Adrenal gland (tissue), 12 donors: ENCODE measurements around the gene LRRN2. TPM values are rescaled to one million over a fixed set of nuclear protein-coding genes. Genes with fewer than 3 reads are reported as not detected.
"Not testable (repeated sequence)": the region's sequence is repeated elsewhere in the genome, so short reads cannot be mapped to it uniquely, and the experiment has no call there.

Experiments used
- DNase-seq, 7 donors: peaks; one replicate each; pipeline ENCODE4 v3.0.0-alpha.2; 2019 to 2020
- H3K27ac ChIP-seq, 5 donors: fragments of 200-600 bp; sonication (generic) in 4 of 5; 1 replicate in 3 of 5; 2 replicates in 2 of 5; pipeline versions ENCODE4 v1.5.1 to v1.8.0; 2016 to 2020; ENCODE audit warnings: mild to moderate bottlenecking in 1 of 5
- H3K27me3 ChIP-seq: fragments of 200-600 bp; 2 replicates; pipeline ENCODE4 v1.8.0; 2021
- H3K36me3 ChIP-seq, 2 donors: fragments of 200-600 bp; replicated peaks in 1 of 2; 1 replicate in 1 of 2; 2 replicates in 1 of 2; pipeline versions ENCODE4 v1.5.1 to v1.8.0; 2018 to 2022
- H3K4me1 ChIP-seq, 2 donors: fragments of 200-600 bp; replicated peaks in 1 of 2; 1 replicate in 1 of 2; 2 replicates in 1 of 2; pipeline versions ENCODE4 v1.5.1 to v1.8.0; 2018 to 2021
- H3K4me3 ChIP-seq, 4 donors: fragments of 200-600 bp; sonication (generic) in 3 of 4; one replicate each; pipeline ENCODE4 v1.5.1; 2016 to 2018
- H3K9me3 ChIP-seq, 3 donors: fragments of 200-600 bp; sonication (generic) in 1 of 3; replicated peaks in 1 of 3; 1 replicate in 2 of 3; 2 replicates in 1 of 3; pipeline versions ENCODE4 v1.5.1 to v1.8.0; 2016 to 2021
- POLR2A ChIP-seq, 2 donors: fragments of 450-650 bp; IDR thresholded peaks; one replicate each; pipeline ENCODE4 v1.6.1; 2017; ENCODE audit warnings: antibody characterized with exemption in 2 of 2, mild to moderate bottlenecking in 2 of 2, moderate library complexity in 1 of 2
- WGBS, 4 donors: extraction: QIAGEN DNeasy Blood & Tissue Kit in 2 of 4; methylation state at CpG; one replicate each; pipeline versions ENCODE4 v1.1.5 to v1.1.7; 2013 to 2017; 5-methylcytosine and 5-hydroxymethylcytosine counted together
- intact Hi-C, 2 donors: fragments of 100-400 bp; cut with DNase I; formaldehyde crosslinking; loops; one replicate each; pipeline versions ENCODE4 v1.14.1 to v1.15.0; 2022 to 2023
- polyA plus RNA-seq, 3 donors: library from polyadenylated mRNA; stranded (reverse); fragments of 200-250 nt in 2 of 3; fragments of 350-450 nt in 1 of 3; fragmentation: Illumina TruSeq in 1 of 3; extraction: RNeasy Lipid Tissue Mini Kit (QIAGEN cat#74804) in 1 of 3; gene quantifications; one replicate each; pipeline ENCODE4 v1.2.3, GENCODE V29; 2013 to 2014
- total RNA-seq, 9 donors: library from RNA; depleted of rRNA in 4 of 9; stranded (reverse); fragments of >200 nt in 4 of 9; fragments of 120-200 nt in 1 of 9; fragmentation: NEBNext Ultra II Directional in 1 of 9; extraction: Animal tissue kit (Norgen Biotek cat#: 25700) in 1 of 9; gene quantifications; one replicate each; pipeline versions ENCODE4 v1.1.0 to v1.2.4, GENCODE V29; 2013 to 2023
- TF ChIP-seq, protein P1 (sequence below), 6 experiments: fragments of 450-650 bp in 4 of 6; fragments of 200-600 bp in 2 of 6; sonication (generic) in 1 of 6; IDR thresholded peaks; 1 replicate in 5 of 6; 2 replicates in 1 of 6; pipeline versions ENCODE4 v1.5.1 to v1.8.0; 2016 to 2021; ENCODE audit warnings: antibody characterized with exemption in 6 of 6, mild to moderate bottlenecking in 2 of 6, moderate library complexity in 1 of 6
- donor health status: healthy with polysubstance abuse.
- donor health status: Bipolar disorder and iron deficiency.
- donor health status: DM: yes; HTN: yes; CAD: no.
- donor health status: DM: no; HTN: no; CAD: no.
- donor health status: DM: no; HTN: no; CAD: no.
- donor health status: DM: yes; HTN: yes; CAD: no.

Gene LRRN2
- total and polyA plus RNA-seq, 12 donors, result 1.1 to 8.7 (median 3.2) TPM

DNA sequence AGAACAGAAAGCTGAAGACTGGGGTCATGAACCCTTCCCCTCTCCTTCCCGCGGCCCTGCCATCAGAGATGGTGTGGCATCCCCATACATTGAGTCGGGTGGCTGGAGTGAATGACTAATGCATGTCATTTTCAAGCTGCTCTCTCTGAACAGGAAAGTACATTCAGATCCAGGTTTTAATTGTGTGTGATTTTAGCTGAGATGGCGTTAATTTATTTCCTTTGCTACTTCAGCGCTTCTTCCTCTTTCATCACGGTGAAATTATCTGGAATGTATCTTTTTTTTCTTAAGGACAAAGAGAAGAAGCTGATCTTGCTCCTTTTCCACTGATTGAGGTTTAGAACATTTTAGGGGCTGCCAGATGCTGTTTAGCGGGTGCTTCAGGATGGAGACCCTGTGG lies 8.6 kb upstream of the LRRN2 start:
- no peak for DNase-seq
- no peak overlapping the region for H3K27ac ChIP-seq
- H3K4me1 ChIP-seq, result no peaks in the 10 kb centered on the region
- H3K36me3 ChIP-seq, result no peaks in the 10 kb centered on the region
- no peaks in the 10 kb centered on the region for H3K27me3 ChIP-seq
- H3K9me3 ChIP-seq, result no peaks in the 10 kb centered on the region
- 71 to 83% (median 78%) methylated on average over 7 of the region's 7 CpGs for WGBS, 4 donors
- TF ChIP-seq POLR2A (IDR thresholded peaks at IDR 0.05), result no peak
- TF ChIP-seq, protein P1, sequence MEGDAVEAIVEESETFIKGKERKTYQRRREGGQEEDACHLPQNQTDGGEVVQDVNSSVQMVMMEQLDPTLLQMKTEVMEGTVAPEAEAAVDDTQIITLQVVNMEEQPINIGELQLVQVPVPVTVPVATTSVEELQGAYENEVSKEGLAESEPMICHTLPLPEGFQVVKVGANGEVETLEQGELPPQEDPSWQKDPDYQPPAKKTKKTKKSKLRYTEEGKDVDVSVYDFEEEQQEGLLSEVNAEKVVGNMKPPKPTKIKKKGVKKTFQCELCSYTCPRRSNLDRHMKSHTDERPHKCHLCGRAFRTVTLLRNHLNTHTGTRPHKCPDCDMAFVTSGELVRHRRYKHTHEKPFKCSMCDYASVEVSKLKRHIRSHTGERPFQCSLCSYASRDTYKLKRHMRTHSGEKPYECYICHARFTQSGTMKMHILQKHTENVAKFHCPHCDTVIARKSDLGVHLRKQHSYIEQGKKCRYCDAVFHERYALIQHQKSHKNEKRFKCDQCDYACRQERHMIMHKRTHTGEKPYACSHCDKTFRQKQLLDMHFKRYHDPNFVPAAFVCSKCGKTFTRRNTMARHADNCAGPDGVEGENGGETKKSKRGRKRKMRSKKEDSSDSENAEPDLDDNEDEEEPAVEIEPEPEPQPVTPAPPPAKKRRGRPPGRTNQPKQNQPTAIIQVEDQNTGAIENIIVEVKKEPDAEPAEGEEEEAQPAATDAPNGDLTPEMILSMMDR (IDR thresholded peaks at IDR 0.05), result no peak
- intact Hi-C loops, result no loop called here
- no peak overlapping the region for H3K4me3 ChIP-seq

DNA sequence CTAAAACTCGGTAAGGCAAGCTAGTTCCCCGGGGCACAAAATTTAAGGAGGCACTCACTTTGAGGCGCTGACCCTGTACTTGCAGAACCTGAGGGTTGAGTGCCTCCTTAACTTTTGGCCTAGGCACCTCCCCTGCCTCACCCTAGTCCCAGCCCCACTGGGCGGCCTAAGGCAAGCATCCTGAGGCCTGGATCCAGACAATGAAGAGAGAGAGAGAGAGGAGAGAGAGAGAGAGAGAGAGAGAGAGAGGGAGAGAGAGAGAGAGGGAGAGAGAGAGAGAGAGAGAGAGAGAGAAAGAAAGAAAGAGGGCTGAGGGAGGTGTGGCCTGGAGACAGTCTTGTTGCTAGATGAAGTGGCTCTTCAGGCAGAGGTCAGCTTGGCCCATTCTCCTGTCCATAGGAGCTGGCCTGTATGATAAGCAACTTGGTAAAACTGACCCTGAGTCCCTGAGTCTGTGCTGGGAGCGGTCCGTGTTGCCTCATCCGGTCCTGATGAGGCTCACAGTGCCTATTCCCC lies 7.4 kb upstream of the LRRN2 start:
- Histone ChIP-seq H3K27ac (no peak overlapping the region), H3K4me1 (no peaks in the 10 kb centered on the region), H3K9me3 (no peaks in the 10 kb centered on the region), H3K27me3 (no peaks in the 10 kb centered on the region), H3K36me3 (no peaks in the 10 kb centered on the region), H3K4me3 (no peak overlapping the region)
- no peak for DNase-seq
- no peak for TF ChIP-seq POLR2A (IDR thresholded peaks at IDR 0.05)
- TF ChIP-seq, protein P1 (IDR thresholded peaks at IDR 0.05), result peak in 2 of 6 experiments; percentile 19 to 39
- intact Hi-C loops, result no loop called here
- 69 to 86% (median 79%) methylated on average over 7 of the region's 7 CpGs for WGBS, 4 donors

DNA sequence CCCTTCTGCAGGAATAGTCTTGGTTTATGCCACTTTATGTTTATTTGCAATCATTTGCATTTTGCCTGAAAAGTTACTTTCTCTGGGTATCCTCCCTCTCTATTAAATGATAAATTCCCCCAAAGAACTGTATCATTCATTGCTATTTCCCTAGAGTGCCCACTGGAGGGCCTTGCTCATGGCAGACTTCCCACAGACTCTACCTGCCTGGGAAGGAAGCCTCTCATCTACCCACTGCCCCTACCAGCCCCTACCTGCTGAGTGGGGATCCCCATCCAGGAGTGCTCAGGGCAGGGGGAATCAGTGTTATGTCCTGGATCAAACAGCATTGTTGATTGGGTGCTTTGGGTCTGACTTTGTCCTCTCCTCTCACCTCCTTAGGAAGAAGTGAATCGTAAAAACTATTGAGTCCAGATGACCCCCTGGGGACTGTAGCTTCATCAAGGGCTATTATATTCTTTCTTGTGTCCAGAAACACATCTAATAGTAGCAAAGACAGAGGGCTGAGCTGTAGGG lies 6.8 kb upstream of the LRRN2 start:
- Histone ChIP-seq H3K9me3 (no peaks in the 10 kb centered on the region), H3K4me3 (no peak overlapping the region), H3K4me1 (no peaks in the 10 kb centered on the region), H3K36me3 (no peaks in the 10 kb centered on the region), H3K27me3 (no peaks in the 10 kb centered on the region), H3K27ac (no peak overlapping the region)
- no peak for DNase-seq
- WGBS, 4 donors, result 75 to 100% (median 92%) methylated on average over 1 of the region's 1 CpG
- TF ChIP-seq POLR2A (IDR thresholded peaks at IDR 0.05), result no peak
- TF ChIP-seq, protein P1 (IDR thresholded peaks at IDR 0.05), result no peak
- intact Hi-C loops, result no loop called here

DNA sequence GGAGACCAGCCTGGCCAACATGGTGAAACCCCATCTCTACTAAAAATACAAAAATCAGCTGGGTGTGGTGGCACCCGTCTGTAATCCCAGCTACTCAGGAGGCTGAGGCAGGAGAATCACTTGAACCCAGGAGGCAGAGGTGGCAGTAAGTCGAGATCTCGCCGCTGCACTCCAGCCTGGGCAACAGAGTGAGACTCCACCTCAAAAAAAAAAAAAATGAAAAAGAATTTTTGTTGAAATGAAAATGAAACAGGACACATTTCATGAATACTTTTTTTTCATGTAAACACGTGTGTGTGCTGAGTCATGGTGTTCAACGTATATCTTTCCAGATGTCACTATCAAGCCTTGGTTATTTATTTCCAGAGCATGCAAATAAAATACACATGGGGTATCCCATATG lies 5.8 kb upstream of the LRRN2 start:
- H3K27me3 ChIP-seq, H3K4me1 ChIP-seq, DNase-seq, H3K9me3 ChIP-seq, intact Hi-C loops, H3K4me3 ChIP-seq, H3K36me3 ChIP-seq, H3K27ac ChIP-seq: not testable (repeated sequence)
- 73 to 86% (median 80%) methylated on average over 6 of the region's 6 CpGs for WGBS, 4 donors

DNA sequence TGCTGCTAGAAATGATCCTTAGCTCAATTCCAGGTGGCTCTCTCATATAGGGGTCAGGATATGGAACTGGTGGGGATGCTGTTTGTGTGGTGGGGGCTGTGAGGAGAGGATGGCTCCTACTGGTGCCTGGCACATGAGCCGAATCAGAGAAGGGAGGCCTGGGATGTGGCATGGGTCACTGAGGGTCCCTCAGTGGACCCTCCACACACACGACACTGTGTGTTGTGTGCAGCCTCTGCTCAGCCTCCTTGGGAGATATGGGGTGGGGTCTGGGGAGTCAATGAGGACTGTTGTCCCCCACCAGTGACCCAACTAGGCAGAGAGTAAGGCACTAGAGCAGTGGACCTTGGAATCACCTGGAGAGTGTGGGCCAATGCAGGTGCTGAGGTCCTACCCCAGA lies 3.2 kb upstream of the LRRN2 start:
- Histone ChIP-seq H3K4me1 (peaks cover 0 to 6% of the 10 kb centered on the region in 2 donors), H3K27me3 (peaks cover 12% of the 10 kb centered on the region), H3K27ac (no peak overlapping the region), H3K36me3 (no peaks in the 10 kb centered on the region), H3K9me3 (no peaks in the 10 kb centered on the region), H3K4me3 (no peak overlapping the region)
- intact Hi-C loops, result no loop called here
- WGBS, 4 donors, result 68 to 89% (median 82%) methylated on average over 1 to 2 of the region's 2 CpGs
- TF ChIP-seq, protein P1 (IDR thresholded peaks at IDR 0.05), result no peak
- no peak for TF ChIP-seq POLR2A (IDR thresholded peaks at IDR 0.05)
- no peak for DNase-seq
